Esophagus squamous epithelium (tissue), 4 donors: ENCODE data around the gene RFTN1.

Experiments
- CTCF ChIP-seq, 6 experiments: fragments of 450-650 bp in 4 of 6; fragments of 200-600 bp in 2 of 6; sonication (generic) in 2 of 6; IDR thresholded peaks; one replicate each; pipeline ENCODE4 v1.5.1; 2016 to 2019; ENCODE audit warnings: antibody characterized with exemption in 6 of 6, mild to moderate bottlenecking in 4 of 6, moderate library complexity in 4 of 6
- POLR2A ChIP-seq, 4 donors: fragments of 450-650 bp; IDR thresholded peaks; one replicate each; pipeline ENCODE4 v1.6.1; 2017; ENCODE audit warnings: antibody characterized with exemption in 4 of 4, mild to moderate bottlenecking in 4 of 4, moderate library complexity in 3 of 4

DNA sequence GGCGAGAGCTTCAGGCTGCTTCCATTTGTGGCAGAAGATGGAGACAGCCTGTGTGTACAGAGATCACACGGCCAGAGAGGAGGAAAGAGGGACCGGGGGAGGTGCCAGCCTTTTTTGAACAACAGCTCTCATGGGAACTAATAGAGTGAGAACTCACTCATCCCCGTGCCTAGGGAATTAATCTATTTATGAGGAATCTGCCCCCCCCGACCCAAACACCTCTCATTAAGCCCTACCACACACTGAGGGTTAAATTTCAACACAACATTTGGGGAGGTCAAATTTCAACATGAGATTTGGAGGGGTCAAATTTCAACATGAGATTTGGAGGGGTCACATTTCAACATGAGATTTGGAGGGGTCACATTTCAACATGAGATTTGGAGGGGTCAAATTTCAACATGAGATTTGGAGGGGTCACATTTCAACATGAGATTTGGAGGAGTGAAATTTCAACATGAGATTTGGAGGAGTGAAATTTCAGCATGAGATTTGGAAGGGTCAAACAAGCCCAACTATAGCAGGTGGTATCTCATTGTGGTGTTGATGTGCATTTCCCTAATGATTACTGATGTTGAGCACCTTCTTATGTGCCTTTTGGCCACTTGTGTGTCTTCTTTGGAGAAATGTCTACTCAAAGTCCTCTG, 20.6 kb upstream of the RFTN1 start:
- no peak for TF ChIP-seq POLR2A (IDR thresholded peaks at IDR 0.05)
- no peak for TF ChIP-seq CTCF (IDR thresholded peaks at IDR 0.05)
